Stimulated activated CD8-positive, alpha-beta memory T cell treated with anti-CD3 and anti-CD28 coated beads, Interleukin-4, amount 100 ng/mL, for 1 hour (primary cell): ENCODE measurements around the gene ZNF341.
"Not testable (repeated sequence)": the region's sequence is repeated elsewhere in the genome, so short reads cannot be mapped to it uniquely, and the experiment has no call there.

Source experiments
- DNase-seq, 2 donors: peaks; one replicate each; pipeline ENCODE4 v3.0.0-alpha.2; 2020; ENCODE audit warnings: low read depth in 2 of 2, low spot score in 1 of 2

ZNF341 gene

DNA sequence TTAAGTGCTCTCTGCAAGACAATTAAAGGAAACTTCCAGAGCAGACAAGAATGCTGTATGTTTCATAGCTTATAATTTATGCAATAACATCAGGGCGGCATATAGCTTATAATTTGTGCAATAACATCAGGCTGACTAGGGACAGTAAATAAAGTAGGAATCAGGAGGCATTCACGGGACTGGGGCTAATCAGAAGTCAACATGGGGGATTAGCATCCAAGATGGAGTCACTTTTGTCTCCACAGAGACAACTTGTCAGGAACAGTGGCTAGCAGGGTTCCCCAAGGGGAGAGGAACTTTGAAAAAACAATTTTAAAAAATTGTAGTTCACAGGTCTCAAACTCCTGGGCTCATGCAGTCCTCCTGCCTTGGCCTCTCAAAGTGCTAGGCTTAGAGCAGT lies 3.3 kb upstream of the ZNF341 start:
- no peak for DNase-seq

DNA sequence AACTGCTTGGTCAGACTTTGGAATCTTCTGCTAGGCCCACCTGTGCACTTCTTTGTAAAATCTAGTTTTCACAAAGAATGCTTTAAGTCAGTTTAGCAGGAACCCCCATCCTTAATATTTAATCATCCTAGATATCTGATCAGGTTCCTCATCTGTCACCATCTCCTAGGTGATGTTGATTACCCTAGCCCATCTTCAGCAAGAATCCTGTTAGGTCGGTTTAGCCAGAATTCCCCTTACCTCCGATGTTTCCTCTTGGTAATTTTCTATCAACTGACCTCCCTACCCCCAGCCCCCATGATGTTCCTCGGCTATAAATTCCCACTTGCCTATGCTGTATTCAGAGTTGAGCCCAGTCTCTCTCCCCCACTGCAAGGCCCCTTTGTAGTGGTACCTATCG lies 2.7 kb upstream of the ZNF341 start:
- DNase-seq, result no peak

DNA sequence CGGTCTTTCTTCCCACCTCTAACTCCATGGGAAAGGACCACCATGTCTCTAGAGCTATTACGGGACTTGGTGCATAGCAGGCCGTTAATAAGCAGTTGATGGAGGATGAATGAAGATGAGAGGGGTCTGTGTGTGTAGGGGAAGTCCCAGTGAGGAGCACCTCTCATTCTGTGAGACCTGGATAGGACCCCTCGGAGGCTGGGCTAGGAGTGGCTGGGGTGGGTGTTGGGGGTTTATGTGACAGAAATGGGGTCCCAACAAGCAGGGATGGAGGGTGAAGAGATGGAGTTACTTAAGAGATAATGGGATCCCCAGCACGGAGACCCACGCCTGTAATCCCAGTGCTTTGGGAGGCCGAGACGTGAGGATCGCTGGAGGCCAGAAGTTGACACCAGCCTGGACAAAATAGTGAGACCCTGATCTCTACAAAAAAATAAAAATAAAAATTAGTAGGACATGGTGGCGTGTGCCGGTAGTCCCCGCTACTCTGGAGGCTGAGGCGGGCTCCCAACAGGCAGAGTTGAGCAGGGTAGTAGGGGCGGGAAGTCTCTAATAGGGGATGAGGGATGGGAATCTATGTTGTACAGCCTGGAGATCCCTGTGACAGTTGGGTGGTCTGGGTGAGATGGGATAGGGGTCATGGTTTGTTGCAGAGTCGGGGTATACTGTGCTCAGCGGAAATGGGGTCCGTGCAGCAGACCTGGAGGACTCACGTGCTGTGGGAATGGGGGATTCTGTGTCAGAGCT lies 677 bp upstream of the ZNF341 start:
- no peak for DNase-seq

DNA sequence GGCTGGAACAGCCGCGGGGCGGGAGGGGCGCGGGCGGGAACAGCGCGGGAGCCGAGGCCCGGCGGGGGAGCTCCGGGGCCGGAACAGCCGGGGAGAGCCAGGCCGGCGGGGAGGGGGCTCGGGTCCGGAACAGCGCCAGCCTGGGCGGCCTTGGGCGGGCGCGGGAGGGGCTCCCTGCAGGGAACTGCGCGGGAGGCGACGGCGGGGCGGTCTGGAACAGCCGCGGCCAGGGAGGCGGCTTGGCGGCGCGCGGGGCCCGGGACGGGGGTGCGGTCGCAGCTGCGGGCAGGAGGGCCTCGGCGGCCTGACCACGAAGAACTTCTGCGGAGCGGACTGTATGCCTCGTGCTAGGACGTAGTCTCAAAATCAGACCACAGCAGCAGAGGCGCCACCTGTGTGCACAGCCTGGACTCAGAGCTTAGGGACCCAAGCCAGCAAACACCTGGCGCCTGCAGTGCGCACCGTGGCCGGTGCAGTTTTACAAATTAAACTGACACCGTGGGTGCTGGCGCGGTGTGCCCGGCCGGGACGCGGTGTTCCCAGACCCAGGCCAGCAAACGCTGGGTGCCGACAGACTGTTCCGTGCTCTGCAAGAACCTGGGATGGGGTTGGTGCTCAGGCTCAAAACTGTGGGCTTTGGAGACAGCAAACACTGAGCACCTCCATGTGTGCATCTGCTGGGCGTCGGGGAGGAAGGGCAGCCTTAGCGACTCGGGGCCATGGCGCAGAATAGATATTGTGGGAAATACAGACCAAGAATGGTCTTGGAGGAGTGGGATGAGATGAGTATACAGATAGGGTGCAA lies 572 bp downstream of the ZNF341 start:
- peak in 1 of 2 donors; percentile 60 for DNase-seq

DNA sequence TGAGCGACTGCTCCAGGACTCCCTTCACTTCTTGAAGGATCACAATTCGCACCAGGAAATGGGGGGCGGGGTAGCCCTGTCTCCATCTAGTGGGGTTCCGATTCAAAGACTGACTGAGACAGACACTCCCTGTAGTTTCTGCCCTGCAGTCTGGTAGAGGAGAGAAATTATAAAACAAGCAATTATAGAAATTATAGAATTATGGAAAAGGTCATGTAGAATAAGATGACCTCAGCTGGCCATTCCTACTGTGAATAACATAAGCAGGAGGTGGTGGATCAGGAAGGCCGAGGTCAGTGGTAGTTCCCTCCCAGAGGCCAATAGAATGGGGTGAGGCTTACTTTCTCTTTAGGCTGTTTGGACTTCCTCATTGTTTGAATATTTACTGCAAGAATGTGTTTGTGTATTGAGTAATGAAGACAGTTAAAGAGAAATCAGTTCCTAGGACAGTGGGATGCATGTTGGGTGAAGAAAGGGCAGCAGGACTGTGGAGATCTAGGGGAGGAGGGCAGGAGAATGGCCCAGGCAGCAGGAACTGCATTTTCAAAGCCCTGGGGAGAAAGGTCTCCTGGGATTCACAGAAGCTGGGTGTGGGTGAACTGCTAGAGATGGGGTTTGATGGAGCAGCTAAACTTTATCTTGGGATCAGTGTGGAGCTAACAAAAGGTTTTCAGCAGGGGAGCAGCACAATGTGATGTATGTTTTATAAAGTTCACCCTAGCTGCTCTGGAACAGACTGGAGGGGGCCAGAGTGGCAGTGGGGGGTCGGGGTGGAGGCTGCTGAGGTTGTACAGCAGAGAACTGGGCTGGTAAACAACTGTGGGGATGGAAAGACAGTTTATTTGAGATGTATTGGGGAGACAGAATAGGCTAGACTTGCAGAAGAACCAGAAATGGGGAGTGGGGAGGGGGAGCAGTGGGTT lies 2.1 kb downstream of the ZNF341 start:
- no peak for DNase-seq

DNA sequence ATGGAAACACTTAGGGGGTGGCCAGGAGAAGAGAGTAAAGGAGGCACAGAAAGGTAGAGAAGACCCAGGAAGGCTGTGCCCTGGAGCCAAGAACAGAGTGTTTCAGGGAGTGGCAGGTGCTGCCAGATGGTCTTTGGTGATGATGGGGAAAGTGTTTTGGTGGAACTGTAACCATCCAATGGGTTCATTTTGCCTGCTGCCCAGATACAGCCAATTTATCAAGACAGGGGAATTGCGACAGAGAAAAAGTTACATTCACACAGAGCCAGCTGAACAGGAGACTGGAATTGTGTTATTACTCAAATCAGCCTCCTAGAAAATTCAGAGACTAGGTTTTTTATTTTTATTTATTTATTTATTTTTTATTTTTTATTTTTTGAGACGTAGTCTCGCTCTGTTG lies 5.2 kb downstream of the ZNF341 start:
- no peak for DNase-seq

DNA sequence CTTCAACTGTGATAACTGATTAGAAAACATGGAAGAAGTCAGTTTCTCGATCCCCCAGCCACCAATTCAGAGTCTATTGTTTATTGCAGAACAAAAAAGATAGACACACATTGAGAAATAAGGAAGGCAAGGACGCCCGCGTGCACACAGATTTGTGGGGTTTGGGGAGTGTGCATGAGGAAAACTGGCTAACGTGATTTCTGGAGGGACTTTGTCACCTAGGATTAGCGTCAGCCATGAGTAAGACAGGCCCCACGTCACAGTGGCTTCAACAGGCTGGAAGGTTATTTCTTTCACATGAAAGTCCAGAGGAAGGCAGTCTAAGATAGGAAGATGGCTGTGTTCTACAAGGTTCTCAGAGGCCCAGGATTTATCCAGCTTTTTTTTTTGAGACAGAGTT lies 7.7 kb downstream of the ZNF341 start:
- DNase-seq, result no peak

DNA sequence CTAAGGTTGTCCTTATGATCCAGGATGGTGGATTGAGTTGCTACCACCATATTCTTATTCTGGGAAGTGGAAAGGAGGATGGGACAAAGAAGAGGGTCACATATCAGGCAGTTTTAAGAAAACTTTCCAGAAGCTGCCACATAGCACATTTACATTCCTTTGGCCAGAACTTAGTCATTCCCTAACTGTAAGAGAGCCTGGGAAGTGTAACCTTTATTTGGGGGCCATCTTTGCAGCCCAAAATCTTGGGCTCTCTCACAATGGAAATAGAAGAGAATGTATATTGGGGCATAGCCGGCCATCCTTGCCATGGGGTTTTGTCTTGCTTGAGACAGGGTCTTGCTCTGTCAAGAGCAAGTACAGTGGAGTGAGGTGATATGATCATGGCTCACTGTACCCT lies 8.4 kb downstream of the ZNF341 start:
- DNase-seq, result no peak

DNA sequence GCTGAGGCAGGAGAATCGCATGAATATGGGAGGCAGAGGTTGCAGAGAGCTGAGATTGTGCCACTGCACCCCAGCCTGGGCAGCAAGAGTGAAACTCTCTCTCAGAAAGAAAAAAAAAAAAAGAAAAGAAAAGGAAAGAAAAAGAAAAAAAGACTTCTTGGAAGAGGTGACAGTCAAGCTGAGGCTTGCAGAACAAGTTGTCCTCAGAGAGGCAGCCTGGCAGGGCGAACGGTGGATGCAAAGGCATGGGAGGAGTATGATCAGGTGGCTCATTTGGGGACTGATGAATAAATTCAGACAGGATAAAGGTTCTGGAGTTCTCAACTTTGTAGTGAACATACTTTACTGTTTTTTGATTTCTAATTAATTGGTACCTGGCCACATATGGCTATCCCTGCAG lies 12.4 kb downstream of the ZNF341 start:
- DNase-seq, result no peak

DNA sequence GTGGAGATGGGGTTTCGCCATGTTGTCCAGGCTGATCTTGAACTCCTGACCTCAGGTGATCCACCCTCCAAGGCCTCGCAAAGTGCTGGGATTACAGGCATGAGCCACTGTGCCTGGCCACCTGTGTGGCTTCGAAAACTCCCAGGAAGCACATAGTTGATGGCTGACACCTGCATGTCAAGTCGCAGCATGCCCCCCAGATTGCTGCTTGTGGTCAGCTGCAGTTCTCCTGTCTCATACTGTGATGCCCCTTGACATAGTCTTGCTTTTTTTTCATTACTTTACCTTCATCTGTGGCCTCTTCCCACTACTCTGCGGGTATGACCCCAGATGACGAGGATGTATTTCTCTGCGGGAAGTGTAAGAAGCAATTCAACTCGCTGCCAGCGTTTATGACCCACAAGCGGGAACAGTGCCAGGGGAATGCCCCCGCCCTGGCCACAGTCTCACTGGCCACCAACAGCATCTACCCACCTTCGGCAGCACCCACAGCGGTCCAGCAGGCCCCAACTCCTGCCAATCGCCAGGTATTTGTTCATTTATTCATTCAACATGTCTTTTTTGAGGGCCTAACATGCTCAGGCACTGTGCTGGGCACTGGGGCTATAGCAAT lies 13.1 kb downstream of the ZNF341 start:
- no peak for DNase-seq

DNA sequence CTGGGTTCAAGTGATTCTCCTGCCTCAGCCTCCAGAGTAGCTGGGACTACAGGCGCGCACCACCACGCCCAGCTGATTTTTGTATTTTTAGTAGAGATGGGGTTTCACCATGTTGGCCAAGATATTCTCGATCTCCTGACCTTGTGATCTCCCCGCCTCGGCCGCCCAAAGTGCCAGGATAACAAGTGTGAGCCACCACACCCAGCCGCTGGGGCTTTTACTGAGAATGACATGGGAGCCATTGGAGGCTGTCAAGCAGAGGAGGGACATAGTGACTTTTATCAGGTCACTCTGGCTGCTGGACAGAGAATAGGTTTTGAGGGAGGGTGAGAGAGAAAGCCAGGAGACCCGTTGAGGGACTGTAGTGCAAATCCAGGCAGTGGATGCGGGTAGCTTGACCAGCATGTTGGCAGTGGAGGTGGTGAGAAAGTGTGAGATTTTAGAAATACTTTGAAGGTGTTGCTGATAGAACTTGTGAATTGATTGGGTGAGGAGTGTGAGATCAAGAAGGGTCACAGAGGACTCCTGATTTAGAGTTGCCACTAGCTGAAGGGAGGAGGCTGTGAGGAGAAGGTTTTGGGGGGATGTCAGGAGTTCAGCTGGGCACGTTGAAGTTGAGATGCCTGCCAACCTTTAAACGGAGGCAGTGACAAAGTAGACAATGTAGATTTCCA lies 14.7 kb downstream of the ZNF341 start:
- no peak for DNase-seq

DNA sequence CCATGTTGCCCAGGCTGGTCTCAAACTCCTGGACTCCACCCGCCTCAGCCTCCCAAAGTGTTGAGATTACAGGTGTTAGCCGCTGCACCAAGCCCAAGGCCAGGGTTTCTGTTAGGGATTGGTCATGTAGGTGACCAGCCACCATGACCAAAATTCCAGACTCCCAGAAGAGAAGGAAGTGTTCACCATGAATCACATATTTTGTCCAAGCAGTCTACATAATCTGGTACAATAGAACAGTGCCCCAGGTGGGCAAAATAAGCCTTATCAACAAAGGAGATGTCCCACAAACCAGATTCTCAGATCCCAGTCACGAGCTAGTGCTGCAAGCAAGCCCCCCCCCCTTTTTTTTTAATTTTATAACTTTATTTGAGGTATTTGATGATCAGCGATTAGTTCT lies 20.0 kb downstream of the ZNF341 start:
- DNase-seq, result no peak

DNA sequence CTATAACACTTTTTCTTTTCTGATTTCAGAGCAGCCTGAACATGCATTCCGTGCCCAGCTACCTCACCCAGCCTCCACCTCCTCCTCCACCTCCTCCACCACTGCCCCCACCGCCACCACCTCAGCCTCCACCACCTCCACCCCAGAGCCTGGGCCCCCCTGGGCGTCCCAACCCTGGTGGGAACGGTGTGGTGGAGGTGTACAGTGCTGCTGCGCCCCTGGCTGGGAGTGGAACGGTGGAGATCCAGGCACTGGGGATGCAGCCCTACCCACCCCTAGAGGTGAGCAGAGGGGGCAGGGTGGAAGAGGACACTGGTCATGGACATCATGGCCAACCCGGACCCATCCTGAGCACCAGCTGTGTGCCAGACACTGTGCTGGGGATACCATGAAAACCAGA lies 21.3 kb downstream of the ZNF341 start:
- no peak for DNase-seq

DNA sequence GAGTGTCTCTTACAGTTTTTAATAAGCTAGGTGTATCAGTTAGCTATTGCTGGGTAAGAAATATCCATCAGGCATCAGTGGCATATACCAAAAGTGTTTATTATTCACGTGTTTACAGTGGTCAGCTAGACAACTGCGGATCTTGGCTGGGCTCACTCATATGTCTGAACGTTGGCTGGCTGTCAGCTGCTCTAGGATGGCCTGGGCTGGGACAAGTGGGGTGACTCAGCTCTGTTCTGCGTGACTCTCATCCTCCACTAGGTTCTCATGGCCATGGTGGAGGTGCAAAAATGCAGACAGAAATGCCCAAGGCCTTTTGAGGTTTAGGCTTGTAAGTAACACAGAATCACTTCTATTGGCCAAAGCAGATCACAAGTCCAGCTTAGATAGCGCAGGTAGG lies 22.0 kb downstream of the ZNF341 start:
- DNase-seq, result no peak

DNA sequence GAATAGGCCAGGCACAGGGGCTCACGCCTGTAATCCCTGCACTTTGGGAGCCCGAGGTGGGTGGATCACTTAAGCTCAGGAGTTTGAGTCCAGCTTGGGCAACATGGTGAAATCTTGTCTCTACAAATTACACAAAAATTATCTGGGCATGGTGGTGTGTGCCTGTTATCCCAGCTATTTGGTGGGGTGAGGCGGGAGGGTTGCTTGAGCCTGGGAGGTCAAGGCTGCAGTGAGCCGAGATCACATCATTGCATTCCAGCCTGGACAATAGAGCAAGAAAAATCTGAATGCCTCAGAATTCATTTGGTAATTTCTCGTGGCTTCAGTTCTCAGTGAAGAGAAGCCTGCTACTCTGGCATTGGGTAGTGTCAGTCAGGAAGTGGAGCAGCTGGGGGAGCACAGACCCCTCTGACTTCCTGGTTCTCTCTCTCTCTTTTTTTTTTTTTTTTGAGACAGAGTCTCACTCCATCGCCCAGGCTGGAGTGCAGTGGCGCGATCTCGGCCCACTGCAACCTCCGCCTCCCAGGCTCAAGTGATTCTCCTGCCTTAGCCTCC lies 24.2 kb downstream of the ZNF341 start:
- not testable (repeated sequence) for DNase-seq

DNA sequence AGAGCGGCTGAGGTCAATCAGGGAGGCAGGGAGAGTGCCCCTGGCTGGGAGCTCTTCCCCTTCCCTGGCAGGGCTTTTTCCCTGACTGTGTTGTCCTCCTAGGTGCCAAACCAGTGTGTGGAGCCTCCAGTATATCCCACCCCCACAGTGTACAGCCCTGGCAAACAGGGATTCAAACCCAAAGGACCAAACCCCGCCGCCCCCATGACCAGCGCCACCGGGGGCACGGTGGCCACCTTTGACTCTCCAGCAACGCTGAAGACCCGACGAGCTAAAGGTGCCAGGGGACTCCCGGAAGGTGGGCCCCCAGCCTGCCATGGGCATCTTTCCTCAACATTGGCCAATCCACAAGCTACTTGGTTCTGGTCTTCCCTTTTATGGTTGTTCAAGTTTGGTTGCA lies 25.2 kb downstream of the ZNF341 start:
- no peak for DNase-seq

DNA sequence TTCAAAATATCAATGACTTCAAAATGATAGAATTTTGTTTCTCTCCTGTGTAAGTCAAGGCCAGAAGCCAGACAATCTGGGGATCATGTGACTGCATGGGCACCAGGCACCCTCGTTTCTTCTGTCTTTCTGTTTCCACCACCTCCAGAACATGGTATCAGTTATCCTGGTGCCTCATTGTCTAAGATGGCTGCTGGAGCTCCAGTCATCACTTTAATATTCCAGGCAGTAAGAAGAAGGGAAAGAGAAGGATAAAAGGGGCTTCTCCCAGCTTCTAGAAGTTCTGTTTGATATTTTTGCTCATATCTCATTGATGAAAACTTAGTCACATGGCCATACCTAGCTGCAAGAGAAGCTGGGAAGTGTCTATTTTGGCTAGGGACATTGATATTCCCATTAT lies 25.7 kb downstream of the ZNF341 start:
- no peak for DNase-seq

DNA sequence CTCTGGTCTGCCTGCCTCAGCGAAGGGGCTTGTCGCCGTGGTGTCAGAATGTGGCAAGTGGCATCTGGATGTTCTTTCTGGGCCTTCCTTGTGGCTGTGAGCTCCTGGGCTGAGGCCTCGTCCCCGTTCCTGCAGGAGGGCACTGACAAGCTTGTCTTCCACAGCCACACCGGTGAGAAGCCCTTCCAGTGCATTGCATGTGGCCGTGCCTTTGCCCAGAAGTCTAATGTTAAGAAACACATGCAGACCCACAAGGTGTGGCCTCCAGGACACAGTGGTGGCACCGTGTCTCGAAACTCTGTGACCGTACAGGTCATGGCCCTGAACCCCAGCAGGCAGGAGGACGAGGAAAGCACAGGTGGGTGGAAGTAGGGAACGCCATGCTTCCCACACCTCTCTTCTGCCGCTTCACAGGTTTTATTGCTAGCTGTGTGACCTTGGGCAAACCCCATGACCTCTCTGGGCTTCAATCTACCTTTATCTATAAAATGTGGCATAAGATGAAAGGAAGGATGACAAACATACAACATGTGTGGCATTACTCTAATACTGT lies 30.0 kb downstream of the ZNF341 start:
- DNase-seq, result no peak

DNA sequence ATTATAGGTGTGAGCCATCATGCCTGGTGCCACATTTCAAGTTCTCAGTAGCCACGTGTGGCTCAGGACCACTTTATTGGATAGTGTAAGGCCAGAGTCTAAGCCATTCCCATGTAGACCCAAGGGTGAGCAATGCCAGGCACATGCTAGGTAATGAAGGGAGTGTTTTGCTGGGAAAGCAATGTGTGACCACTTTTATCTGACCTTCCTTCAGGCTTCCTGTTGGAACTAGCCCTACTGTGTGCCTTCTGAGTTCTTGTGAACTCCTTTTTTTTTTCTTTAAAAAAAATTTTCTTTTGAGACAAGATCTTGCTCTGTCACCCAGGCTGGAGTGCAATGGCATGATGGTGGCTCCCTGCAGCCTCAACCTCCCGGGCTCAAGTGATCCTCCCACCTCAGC lies 33.3 kb downstream of the ZNF341 start:
- DNase-seq, result no peak

DNA sequence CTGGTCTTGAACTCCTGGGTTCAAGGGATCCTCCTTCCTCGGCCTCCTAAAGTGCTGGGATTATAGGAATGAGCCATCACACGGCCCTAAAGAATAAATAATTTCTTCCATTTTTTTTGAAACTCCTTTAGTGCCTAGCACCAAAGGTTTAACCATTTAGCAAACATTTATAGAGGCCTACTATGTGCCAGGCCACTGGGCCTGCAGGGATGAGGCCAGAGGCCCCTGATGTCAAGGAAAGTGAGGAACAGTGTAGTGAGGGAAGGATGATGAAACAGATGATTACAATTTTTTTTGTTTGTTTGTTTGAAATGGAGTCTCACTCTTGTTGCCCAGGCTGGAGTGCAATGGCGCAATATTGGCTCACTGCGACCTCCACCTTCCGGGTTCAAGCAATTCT lies 33.8 kb downstream of the ZNF341 start:
- no peak for DNase-seq
